Transverse colon (tissue), 4 donors: ENCODE results near the gene UCK1. TPM values are rescaled to one million over a fixed set of nuclear protein-coding genes. Genes with fewer than 3 reads are reported as not detected.

ENCODE experiments used
- DNase-seq: peaks from one replicate; pipeline ENCODE4 v3.0.0-alpha.2; 2019
- H3K27ac ChIP-seq, 4 donors: fragments of 200-600 bp; sonication (generic); 2 replicates each; pipeline ENCODE4 v1.5.1; 2016 to 2018; ENCODE audit warnings: inconsistent platforms in 4 of 4
- H3K27me3 ChIP-seq: fragments of 200-600 bp; sonication (generic); 2 replicates; pipeline ENCODE4 v1.5.1; 2017; ENCODE audit warnings: inconsistent platforms
- H3K36me3 ChIP-seq, 4 donors: fragments of 200-600 bp; sonication (generic); 2 replicates each; pipeline ENCODE4 v1.5.1; 2017 to 2019; ENCODE audit warnings: inconsistent platforms in 4 of 4
- H3K4me1 ChIP-seq, 4 donors: fragments of 200-600 bp; sonication (generic); 2 replicates each; pipeline ENCODE4 v1.5.1; 2017 to 2020; ENCODE audit warnings: inconsistent platforms in 4 of 4
- H3K4me3 ChIP-seq, 4 donors: fragments of 200-600 bp; sonication (generic); 1 replicate in 1 of 4; 2 replicates in 3 of 4; pipeline versions ENCODE4 v1.5.1 to v1.6.1; 2017 to 2019; ENCODE audit warnings: inconsistent platforms in 4 of 4
- H3K9me3 ChIP-seq, 2 donors: fragments of 200-600 bp; sonication (generic); 2 replicates each; pipeline ENCODE4 v1.5.1; 2017 to 2019; ENCODE audit warnings: inconsistent platforms in 2 of 2
- CTCF ChIP-seq, 5 experiments: fragments of 200-600 bp in 3 of 5; fragments of 450-650 bp in 2 of 5; sonication (generic) in 3 of 5; IDR thresholded peaks; 1 replicate in 2 of 5; 2 replicates in 3 of 5; pipeline ENCODE4 v1.5.1; 2016 to 2017; ENCODE audit warnings: antibody characterized with exemption in 5 of 5, inconsistent platforms in 3 of 5, mild to moderate bottlenecking in 2 of 5, moderate library complexity in 1 of 5
- EP300 ChIP-seq: sonication (generic); formaldehyde crosslinking; IDR thresholded peaks from one replicate; pipeline ENCODE4 v1.6.1; 2017; ENCODE audit warnings: antibody characterized with exemption, low read depth
- POLR2A ChIP-seq: fragments of 450-650 bp; IDR thresholded peaks from one replicate; pipeline ENCODE4 v1.6.1; 2016; ENCODE audit warnings: antibody characterized with exemption, mild to moderate bottlenecking, moderate library complexity
- POLR2AphosphoS5 ChIP-seq, 3 donors: sonication (generic); formaldehyde crosslinking; IDR thresholded peaks; one replicate each; pipeline ENCODE4 v1.6.1; 2016; ENCODE audit warnings: antibody characterized with exemption in 3 of 3
- WGBS, 2 donors: methylation state at CpG; one replicate each; pipeline ENCODE4 v1.1.5; 2018; ENCODE audit warnings: low coverage in 1 of 2; 5-methylcytosine and 5-hydroxymethylcytosine counted together
- in situ Hi-C, 4 donors: fragments of 200-750 bp; cut with MboI; loops; one replicate each; pipeline versions ENCODE4 v1.15.0 to v1.15.1; 2017; ENCODE audit warnings: low sequenced_read_pairs in 3 of 4, low pct_ligation_motif_present in 1 of 4, low pct_unique_long_range_greater_than_20kb in 1 of 4
- intact Hi-C: fragments of 100-400 bp; cut with DNase I; formaldehyde crosslinking; loops from one replicate; pipeline ENCODE4 v1.15.1; 2023; ENCODE audit warnings: low total_unique reads
- total RNA-seq, 4 donors: library from RNA; depleted of rRNA; stranded (reverse); fragments of >200 nt; gene quantifications; one replicate each; pipeline ENCODE4 v1.1.0, GENCODE V29; 2016

Gene UCK1
- total RNA-seq, 4 donors from 2014 or later = 10.5 to 63.6 (median 35.3) TPM

DNA sequence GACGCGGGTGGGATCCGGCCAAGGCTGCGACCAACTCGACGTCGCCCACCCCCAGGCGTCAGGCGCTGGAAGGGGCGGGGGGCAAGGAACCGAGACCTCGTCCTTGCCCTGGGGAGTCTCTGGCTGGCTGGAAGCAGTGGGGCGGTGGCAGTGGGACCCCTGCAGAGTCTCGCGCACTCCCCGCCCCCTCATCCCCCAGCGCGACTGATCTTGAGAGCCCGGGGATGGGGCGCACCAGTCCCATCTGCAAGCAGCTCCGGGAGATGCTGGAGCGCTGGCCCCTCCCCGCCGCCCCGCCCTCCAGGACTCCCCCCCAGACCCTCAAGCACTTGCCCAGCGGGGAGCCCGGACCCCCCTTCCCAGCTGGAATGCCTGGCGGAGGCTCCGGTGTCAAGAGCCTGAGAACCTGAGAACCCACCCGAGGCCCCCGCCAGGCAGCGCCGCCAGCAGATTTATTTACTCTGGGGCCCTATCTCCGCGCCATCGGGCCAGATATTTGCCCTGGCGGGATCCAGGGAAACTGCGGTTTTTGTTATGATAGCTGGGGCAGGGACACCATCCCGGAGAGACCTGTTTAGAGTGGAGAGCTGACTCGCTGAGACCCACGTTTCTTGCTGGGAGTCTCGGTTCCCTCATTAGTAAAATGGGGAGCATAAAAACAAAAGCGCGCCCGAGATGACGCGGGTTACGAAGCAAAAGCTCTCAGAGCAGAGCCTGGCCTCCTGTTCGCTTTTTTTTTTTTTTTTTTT is 15.4 kb upstream of the UCK1 start:
- in situ Hi-C loops (no loop called here), intact Hi-C loops (no loop called here)
- Histone ChIP-seq H3K4me1 (peaks cover 8 to 17% (median 15%) of the 10 kb centered on the region in 4 donors), H3K36me3 (no peaks in the 10 kb centered on the region), H3K4me3 (peak overlapping the region; percentile 1 to 46 (median 20)), H3K27ac (no peak overlapping the region), H3K27me3 (peaks cover 50% of the 10 kb centered on the region), H3K9me3 (peaks cover 8 to 18% of the 10 kb centered on the region in 2 donors)
- WGBS, 2 donors = 2% methylated on average over 41 of the region's 49 CpGs; no CpG with 5 or more reads in 1 of the 2 donors
- TF ChIP-seq EP300 = no peak
- TF ChIP-seq CTCF (IDR thresholded peaks at IDR 0.05) = no peak
- TF ChIP-seq POLR2A = no peak
- TF ChIP-seq POLR2AphosphoS5 (IDR thresholded peaks at IDR 0.05) = no peak
- DNase-seq = no peak

DNA sequence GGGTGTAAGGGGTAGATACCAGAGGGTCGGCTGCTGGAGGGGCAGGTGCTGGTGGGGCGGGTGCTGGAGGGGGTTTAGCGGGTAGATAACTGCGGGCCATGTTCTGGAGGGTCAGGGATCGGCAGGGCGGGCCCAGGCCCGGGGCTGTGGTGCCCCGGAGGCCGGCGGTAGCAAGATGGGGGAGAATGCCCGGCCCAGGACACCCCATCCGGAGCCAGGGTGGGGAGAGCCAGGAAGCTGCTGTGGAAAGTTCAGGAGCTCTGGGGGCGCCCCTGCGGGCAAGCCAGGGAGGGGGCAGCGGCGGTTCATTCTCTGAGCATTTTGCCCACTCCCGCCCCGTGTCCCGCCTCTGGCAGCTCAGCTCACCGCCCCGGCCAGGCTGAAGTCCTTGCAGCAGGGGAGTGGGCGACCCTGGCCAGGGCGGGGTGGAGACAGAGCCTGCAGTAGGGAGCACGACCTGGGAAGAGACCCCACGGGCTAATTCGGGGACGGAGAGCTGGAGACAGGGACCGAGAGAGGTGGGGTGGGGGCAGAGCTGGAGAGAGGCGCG is 14.8 kb upstream of the UCK1 start:
- H3K27me3 ChIP-seq = peaks cover 50% of the 10 kb centered on the region
- peak overlapping the region in 1 of 4 donors; percentile 44 for H3K27ac ChIP-seq
- intact Hi-C loops (no loop called here), in situ Hi-C loops (no loop called here)
- WGBS, 2 donors = 3% methylated on average over 30 of the region's 30 CpGs; no CpG with 5 or more reads in 1 of the 2 donors
- no peaks in the 10 kb centered on the region for H3K36me3 ChIP-seq
- DNase-seq = no peak
- TF ChIP-seq EP300 (no peak), POLR2A (no peak), POLR2AphosphoS5 (IDR thresholded peaks at IDR 0.05) (no peak), CTCF (IDR thresholded peaks at IDR 0.05) (no peak)
- peaks cover 8 to 18% of the 10 kb centered on the region in 2 donors for H3K9me3 ChIP-seq
- peak overlapping the region; percentile 1 to 46 (median 20) for H3K4me3 ChIP-seq
- peaks cover 8 to 17% (median 15%) of the 10 kb centered on the region in 4 donors for H3K4me1 ChIP-seq

DNA sequence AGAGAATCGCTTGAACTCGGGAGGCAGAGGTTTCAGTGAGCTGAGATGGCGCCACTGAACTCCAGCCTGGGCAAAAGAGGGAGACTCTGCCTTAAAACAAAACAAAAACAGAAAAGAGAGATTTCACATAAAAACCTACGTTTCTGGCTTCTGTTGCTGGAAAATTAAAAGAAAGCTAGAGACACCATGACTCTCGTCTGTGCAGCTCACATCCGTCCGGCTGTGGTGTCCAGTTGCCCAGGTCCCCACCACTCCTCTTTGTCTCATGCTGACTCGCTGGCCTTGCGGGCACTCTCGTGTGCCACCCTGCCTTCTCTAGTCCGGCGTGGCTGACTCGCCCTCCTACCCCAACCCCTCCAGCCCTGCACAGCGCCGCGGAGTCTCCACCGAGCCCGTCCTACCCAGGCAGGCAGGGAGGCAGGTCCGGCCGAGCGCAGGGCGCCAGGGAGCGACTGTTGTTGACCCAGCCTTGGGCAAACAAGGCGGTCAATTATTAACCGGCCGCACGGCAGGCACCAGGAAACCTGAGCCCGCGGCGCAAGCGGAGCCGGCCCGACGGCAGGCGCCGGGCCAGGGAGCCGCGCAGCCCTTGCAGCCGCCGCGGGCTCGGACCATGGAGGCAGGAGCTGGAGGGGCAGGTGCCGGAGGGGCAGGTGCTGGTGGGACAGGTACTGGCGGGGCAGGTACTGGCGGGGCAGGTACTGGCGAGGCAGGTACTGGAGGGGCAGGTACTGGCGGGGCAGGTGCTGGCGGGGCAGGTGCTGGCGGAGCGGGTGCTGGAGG is 14.1 kb upstream of the UCK1 start, which contains the start of gene PRRT1B:
TSS of gene PRRT1B (plus strand) at position 521 of the 783 bp plus-strand sequence. CDS start at position 614, 93 bp downstream.
- Histone ChIP-seq H3K4me3 (peak within 1 kb of the TSS; percentile 1 to 46 (median 20)), H3K4me1 (peaks cover 8 to 17% (median 15%) of the 10 kb centered on the region in 4 donors), H3K9me3 (peaks cover 8 to 18% of the 10 kb centered on the region in 2 donors), H3K27me3 (peaks cover 50% of the 10 kb centered on the region), H3K36me3 (no peaks in the 10 kb centered on the region), H3K27ac (peak within 1 kb of the TSS in 3 of 4 donors; percentile 20 to 44 (median 36))
- intact Hi-C loops = no loop called here
- in situ Hi-C loops = no loop called here
- DNase-seq = peak; percentile 89
- WGBS, 2 donors = 27 to 68% methylated on average over 4 to 49 of the region's 50 CpGs
- TF ChIP-seq EP300 (no peak), CTCF (IDR thresholded peaks at IDR 0.05) (no peak), POLR2AphosphoS5 (IDR thresholded peaks at IDR 0.05) (peak in 2 of 3 donors; percentile 43 to 56), POLR2A (peak; percentile 36)

DNA sequence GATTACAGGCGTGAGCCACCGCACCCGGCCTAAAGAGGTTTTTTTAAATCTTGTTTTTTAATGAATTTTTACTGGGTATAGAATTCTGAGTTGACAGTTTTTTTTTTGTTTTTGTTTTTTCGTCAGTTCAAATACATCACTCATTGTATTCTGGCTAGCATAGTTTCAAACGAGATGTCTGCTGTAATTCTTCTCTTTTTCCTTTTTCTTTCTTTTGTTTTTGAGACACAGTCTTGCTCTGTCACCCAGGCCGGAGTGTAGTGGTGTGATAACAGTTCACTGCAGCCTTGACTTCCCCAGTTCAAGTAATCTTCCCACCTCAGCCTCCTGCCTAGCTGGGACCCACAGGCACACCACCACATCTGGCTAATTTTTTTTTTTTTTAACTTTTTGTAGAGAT is 12.1 kb upstream of the UCK1 start:
- Histone ChIP-seq H3K4me1 (peaks cover 8 to 17% (median 15%) of the 10 kb centered on the region in 4 donors), H3K9me3 (peaks cover 8 to 18% of the 10 kb centered on the region in 2 donors), H3K4me3 (no peak overlapping the region), H3K27me3 (peaks cover 33% of the 10 kb centered on the region), H3K36me3 (no peaks in the 10 kb centered on the region), H3K27ac (no peak overlapping the region)
- WGBS, 2 donors = 91 to 97% methylated on average over 6 of the region's 6 CpGs
- DNase-seq = no peak
- TF ChIP-seq POLR2AphosphoS5 (IDR thresholded peaks at IDR 0.05) (no peak), EP300 (no peak), POLR2A (no peak)
- intact Hi-C loops = no loop called here
- in situ Hi-C loops = no loop called here
